HG03159 (cell line): ENCODE measurements around the gene MAFG.

Source experiments
- ATAC-seq: cut with Tn5 transposase; IDR thresholded peaks from one replicate; pipeline ENCODE4 v1.9.1; 2021; ENCODE audit warnings: mild to moderate bottlenecking, moderate library complexity; ENCODE audit not compliant: unreplicated experiment

The MAFG gene

DNA sequence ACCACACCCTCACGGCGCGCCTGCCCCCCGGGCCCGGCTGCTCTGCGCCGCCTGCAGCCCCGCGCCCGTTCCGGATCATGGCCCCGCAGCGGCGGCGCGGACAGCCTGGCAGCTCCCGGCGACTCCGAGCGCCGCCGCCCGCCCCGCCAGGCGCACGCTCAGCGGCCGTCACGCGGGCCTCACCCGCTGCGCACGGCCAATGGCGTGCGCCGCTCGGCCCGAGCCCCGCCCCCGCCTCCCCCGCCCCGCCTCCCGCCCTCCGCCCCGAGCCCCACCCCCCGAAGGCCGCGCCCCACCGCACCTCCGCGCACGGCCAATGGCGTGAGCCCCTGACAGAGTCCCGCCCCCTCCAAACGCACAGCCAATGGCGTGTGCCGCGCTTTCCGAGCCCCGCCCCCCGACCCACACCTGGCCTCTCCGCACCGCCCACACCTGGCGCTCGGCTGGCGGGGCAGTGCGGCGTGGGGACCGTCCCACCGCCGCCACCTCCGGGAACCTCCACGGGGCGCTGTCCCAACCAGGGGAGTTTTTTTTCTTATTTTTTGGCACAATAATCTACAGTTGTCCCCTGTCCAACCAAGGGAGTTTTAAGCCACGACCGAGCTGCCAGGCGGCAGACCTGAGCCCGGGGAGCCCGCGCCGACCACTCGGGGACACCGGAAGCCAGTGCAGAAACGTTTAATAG, 16.1 kb downstream of the MAFG start, which contains the start of gene PCYT2:
PCYT2 (minus strand) TSS at position 123 of the 685 bp plus-strand sequence; CDS start at position 79, 44 bp downstream.
- peak; percentile 65 for ATAC-seq

DNA sequence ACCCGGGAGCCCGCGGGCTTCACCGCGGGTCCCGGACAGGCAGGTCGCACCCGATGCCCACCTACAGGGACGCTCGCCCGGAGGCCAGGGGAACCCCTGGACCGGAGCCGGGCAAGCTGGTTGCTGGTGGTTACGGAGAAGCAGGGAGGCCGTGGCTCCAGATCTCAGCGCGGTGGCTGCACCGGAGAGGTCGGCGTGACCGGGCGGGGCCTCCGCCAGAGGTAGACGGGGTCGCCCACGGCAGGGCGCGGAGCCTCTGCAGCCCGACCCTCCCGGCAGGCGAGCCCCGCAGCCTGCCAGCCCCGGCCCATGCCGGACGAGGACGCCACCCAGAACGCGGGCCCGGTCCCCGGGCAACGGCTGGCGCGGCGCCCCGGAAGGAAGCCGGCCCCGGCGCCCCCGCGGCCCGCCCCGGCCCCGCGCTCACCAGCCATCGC, 16.7 kb downstream of the MAFG start:
- ATAC-seq, result peak; percentile 22

DNA sequence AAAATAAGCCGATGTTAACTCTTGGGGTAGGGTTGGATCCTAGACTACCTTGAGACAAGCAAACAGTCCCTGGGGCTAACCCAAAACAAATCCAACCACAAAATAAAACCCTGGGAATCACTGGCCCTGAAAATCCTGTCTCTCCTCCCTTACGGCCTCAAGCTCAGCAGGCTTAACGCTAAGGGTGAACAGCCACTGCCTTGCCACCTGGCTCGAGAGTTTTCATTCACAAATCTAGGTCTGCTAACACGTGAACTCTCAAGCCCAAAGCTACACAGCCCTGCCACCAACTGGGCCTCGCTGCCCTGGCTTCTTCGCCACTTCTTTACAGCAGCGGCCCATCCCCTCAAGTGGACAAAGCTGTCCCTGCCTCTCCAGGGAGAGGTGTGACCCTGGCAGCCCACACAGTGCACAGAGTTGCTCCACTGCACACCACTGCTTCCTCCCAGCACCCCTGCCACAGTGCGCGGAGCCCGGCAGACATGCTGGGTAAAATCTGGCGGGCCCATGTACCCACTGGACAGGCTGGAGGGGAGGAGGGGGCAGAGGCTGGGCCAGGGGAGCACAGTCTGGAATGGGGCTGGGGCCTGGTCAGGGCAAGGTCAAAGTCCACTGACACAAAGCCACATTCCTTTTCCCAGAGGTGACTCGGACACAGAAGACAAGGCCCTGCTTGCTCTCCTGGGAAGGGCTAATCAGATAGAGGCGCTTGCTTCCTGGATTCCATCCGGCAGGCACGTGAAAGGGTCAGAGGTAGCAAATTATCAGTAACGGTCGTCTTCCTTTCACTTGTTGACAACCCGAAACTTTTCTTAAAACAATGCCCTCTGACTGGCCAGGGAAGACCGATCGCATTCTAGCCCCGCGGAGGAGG, 17.3 kb downstream of the MAFG start:
- ATAC-seq, result no peak

DNA sequence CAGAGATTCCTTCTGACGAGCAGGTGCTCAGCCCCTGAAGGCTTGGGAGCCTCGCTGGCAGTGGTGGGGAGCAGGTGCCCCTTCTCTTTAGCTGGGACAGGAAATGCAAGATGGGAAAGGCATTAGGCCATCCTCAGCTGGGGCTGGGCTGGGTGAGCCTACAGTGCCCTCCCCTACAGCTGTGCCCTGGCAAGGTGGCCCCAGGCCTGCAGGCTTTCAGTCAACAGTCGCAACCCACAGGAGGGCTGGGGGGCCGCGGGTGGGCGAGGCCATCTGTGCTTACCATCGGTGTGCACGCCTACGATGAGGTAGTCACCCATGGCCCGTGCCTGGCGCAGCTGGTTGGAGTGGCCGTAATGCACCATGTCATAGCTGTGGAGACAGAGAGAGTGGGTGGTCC, 18.3 kb downstream of the MAFG start:
- ATAC-seq, result no peak

DNA sequence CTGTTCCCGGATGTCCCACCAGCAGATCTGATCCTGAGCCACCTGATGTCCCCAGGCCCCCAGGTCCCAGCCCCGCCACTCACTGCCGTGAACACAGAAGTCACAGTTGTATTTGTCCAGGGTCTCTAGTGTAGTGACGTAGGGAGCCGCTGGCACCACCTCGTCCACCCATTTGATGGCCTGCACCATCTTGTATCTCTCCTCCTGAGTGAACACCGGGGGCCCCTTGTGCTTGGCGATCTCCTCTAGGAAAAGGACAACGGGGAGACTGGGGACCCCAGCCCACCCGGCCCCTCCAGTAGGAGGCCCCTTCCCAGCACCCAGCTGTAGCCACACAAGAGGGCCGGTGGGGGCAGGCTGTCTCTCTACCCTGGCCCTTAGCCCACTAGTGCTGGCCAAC, 18.7 kb downstream of the MAFG start:
- no peak for ATAC-seq

DNA sequence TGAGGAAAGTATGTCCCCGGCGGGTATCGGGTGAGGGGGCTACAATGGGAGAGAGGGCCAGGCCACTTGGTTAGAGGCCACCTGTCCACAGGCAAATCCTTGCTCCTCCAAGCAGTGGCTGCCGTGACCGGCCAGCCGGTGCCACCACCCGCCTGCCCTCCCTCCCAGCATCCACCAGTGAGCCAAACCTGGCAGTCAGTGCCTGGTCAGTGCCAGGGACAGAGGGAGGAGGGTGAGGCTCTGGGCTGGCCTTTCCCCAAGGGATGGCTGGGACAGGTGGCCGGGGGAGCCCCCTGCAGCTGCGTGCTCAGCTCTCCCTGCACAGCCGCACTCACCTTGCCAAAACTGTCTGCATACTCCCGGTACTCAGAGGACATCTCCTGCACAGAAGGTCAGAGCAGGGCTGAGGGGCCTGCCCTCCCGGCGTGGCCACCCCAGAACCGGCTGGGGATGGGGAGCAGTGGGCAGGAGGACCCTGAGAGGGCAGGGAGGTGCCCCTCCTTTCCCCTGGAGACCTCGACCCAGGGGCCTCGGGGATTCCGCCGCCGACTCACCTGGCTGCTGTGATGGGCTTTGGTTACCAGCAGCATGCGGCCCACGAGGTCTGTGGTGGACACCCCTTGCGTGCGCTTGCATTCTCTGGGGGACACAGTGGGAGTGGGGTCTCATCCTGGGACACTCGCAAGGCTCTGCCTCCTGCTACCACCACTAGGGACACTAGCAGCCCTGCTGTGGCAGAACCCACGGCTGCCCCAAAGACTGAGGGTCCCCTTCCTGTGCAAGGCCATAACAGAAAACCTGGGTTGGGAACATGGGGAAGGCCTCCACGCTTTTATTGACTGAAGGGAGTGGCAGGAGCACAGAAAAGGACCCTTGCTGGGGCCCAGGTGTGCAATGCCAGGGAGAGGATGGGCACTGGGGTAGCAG, 20.1 kb downstream of the MAFG start:
- no peak for ATAC-seq

DNA sequence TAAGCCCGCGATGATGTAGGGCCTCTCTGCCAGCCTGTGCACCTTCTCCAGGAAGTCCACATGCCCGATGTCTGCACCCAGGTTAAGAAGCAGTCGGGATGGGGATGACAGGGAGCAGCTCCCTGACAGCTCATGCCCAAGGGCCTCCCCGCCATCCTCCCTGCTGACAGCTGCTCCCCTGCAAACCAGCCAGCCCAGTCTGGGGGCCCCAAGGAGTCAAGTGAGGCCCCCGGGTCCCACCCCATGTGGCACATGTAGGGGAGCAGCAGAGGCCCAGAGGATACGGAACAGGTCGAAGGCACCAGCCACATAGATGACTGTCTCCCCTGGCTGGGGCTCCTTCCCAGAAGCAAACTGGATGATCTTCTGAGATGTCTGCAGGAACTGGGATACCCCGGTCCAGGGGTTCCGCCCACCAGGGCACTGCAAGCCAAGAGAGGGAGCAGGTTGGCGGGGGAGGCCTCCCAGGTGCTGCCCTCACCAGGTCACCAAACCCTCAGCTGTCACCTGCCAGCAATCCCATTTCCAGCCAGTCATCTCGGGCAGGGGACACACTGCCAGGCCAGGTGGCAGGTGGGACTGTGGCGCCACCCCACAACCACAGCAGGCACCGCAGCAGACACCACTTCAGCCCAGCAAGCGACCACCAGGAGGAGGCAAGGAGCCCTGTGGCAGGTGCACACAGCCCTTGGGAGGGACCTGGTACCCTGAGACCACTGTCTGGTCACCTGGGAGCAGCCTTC, 20.9 kb downstream of the MAFG start:
- no peak for ATAC-seq

DNA sequence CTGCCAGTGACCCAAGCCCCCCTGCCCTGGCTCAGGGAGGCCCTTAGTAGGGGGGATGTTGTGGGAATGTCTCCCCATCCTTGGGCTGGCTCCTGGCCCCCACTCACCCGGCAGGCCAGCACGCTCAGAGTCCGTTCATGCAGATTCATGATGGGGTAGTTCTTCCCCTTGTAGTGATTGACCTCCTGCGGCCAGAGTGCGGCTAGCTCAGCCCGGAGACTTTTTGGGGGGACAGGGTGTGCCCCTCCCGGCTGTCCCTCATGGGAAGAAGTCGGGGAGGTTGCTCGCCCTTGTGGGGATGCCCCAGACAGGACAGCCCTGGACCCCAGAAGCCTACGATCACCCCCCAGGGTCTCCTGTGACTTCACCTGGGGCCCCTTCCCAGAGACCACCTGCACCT, 21.5 kb downstream of the MAFG start:
- no peak for ATAC-seq

DNA sequence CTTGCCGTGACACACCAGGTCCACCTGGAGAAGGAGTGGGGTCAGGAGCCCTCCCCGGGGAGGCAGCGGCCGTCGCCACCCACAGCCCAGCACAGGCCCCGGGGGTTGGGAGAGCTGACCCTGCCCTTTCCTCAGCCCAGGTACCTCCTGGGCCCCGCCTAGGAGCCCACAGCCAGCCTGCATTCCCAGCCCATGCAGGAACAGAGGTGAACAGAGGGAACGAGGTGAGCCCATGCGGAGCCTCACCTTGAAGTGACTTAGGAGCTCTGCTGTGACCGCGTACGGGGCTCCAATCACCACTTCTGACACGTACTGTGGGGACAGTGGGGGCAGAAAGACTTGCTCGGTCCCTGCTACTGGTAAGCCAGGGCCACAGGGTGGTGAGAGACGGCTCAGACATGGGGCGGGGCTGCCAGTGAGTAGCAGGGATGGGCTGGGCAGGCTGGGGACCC, 22.1 kb downstream of the MAFG start:
- no peak for ATAC-seq

DNA sequence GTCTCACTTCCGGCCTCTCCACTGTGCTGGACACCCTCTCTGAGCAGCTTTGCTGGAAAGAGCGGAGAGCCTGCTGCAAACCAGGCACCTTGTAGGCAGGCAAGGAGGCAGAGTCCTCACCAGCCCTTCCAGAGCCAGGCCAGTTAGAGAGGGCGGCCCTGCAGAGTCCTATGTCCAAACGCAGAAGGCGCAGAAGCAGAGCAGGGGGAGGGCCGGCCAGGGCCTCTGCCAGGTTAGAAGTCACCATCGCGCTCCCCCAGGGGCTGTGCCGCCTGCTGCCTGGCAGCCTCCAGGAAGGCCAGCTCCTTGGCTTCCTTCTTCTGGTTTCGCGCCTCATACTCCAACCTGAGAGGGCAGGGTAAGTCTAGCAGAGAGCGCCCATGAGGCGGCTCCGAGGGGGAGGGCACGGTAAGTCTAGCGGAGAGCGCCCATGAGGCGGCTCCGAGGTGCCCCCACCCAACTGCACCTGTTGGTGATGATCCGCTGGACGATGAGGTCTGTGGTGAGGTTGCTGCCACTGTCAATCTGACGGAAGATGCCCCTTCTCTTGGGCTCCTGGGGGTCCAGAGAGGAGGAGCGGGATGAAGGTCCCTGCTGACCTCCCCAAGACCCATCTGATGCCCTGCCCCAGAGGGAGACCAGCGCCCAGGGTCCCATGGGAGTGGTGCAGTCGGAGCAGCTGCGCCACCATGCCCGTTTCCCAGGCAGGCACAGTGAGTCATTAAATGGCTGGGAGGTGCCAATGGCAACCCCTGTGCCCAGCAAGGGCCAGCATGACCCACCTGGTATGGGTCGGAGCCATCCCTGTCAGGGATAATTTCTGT, 22.7 kb downstream of the MAFG start:
- no peak for ATAC-seq

DNA sequence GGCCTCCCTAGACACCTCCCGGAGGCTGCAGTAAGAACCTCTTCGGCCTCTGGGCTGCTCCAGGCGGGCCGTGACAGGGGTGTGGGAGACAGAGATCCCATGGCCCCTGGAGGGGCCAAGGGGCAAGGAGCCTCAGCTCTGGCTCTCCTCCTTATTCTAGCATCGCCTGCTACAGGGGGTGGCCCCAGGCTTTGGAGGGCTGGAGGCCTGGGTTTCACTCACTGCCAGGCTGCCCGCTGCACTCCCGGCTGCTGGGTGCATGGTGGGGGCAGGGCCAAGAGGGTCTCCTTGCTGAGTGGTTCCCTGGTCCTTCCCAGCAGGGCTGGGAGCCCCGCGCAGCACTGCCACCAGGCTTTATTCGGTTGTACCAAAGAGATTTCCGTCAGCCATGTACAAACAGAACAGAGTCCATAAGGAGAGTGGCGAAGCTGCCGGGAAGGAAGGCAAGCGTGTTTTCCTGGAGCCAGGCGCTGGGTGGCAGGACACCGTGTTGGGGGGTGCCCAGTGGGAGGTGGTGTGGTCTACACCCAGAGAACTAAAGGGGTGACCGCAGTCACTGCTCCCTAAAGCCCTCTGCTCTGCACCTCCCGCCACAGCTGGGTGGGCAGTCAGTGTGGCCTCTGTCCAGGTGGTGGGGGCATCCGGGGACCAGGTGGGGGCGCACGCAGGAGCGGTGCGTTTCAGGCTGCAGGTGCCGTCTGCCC, 23.5 kb downstream of the MAFG start:
- no peak for ATAC-seq

DNA sequence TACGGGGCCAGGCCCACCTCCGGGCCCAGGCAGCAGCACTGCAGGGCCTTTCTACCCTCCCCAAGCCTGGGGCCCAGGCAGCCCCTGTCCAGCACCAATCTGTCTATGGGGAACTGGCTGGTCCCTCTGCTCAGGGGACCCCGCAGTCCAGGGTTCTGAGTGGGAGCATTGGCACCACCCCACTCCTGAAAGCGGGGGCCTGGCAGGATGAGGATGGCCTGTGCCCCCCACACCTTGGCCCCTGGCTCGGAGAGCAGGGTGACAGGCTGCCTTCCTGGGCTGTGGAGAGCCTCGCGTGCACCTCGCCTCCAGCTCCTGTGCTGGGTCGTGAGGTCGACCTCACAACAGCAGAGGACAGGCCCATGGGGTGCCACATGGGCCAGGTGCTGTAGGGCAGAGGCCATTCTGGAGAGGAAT, 24.1 kb downstream of the MAFG start:
- ATAC-seq, result no peak

DNA sequence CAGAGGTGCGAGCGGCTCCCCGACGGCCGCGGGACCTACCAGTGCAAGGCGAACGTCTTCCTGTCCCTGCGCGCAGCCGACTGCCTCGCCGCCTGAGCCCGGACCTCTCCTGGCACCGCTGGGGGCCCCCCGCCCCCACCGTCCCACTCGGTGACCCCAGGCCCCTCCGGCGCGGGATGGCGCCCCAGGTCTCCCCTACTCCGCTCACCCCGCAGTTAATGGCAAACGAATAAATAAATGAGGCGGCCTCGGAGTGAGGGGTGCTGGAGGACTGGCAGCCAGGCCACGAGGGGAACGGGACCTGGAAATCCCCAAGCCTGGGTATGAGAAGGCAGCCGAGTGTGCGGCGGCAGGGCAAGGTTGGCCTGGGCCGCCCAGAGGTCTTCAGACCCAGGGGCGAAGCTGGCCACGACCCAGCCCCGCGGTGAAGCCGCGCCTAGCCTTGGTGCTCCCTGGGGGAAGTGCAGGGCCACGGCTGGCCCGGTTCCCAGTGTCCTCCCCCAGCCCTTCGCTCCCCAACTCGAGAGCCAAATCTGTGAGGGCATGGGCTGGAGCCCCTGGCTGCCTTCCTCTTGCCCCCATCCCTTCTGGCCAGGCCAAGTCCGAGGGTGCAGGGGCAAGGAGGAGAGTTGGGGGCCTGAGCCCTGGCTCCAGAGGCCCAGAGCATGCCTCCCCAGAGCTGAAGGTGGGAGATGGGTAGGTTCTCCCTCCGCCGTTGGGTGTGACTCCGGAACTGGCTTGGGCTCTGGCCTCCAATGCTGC, 24.7 kb downstream of the MAFG start:
- no peak for ATAC-seq

DNA sequence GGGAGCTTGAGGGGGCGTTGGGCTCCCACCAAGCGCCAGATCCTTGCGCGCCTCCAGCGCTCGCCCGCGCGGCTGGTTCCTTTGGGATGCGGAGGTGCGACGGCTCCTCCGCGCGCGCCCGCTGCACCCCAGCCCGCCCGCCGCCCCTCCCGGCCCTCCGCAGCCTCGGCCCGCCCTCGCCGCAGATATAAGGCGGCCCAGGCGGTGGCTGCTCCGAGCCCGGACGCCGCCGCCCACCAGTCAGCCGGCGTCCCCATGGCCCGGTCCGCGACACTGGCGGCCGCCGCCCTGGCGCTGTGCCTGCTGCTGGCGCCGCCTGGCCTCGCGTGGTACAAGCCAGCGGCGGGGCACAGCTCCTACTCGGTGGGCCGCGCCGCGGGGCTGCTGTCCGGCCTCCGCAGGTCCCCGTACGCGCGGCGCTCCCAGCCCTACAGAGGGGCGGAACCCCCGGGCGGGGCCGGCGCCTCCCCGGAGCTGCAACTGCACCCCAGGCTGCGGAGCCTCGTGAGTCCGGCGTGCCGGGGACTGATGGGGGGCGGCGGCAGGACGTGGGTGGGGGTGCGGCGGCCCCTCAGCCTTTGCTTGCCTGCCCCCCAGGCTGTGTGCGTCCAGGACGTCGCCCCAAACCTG, 25.4 kb downstream of the MAFG start, which contains the start of gene NPB:
NPB (plus strand) TSS at position 216 of the 630 bp plus-strand sequence; CDS start at position 256, 40 bp downstream.
- ATAC-seq, result no peak

DNA sequence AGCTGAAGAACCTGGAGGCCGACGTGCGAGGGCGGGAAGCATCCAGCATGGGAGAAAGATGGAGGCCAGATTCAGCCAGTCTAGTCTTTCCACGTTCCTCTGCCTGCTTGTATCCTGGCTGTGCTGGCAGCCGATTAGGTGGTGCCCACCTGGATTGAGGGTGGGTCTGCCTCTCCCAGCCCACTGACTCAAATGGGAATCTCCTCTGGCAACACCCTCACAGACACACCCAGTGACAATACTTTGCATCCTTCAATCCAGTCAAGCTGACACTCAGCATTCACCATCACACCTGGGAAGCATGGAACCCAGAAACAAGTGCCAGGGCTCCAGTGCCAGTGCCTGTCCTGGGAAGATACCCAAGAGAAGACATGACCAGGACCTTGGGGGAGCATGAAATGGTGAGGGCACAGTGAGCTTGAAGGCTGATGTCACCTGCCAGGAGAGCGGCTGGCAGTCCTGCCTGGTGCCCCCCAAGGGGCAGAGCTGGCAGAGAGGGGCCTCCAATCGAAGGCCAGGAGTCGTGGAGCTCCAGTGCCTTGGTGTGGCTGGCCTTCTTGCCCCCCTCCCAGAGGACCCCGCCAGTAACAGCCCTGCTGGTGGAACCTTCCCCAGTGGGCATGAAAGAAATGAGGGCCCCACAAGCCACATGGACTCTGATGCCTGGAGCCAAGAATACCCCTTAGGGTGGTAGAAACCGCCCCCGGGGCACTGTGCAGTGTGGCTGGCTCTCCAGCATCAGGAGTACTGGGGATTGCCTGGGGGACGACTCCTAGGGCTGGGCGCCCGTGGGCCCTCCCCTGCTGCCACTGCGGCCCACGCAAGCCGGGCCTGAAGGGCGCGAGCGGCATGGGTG, 26.1 kb downstream of the MAFG start:
- ATAC-seq, result no peak

DNA sequence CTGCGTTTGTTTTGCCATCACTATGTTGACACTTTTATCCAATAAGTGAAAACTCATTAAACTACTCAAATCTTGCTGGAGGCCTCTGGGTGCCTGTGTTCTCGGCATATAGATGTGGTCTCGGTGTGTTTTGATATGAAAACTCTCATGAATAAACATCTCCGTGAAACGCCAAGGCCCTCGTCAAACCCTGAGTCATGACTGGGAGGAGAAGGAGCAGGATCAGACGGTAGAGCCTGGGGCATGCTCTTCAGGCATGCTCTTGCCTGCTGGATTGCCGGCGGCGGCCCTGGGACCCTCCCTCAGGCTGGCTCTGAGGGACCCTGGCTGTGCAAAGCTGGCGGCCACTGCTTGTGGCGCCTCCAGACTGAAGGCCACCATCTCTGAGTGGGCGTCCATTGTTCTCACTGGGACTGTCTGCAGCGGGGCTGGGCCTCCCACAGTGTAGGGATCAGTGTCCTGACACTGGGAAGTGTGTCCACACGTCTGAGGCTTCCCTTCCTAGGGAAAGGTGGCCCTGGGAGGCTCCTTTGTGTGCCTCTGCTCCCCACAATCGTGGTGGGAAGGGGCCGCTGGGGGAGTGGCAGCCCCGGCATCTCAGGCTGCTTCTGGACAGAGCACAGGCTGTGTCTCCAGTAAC, 27.2 kb downstream of the MAFG start:
- ATAC-seq, result no peak
